ENCODE measurements around the gene TBX3.
"Not testable (repeated sequence)": the region's sequence is repeated elsewhere in the genome, so short reads cannot be mapped to it uniquely, and the experiment has no call there.

TBX3 gene

DNA sequence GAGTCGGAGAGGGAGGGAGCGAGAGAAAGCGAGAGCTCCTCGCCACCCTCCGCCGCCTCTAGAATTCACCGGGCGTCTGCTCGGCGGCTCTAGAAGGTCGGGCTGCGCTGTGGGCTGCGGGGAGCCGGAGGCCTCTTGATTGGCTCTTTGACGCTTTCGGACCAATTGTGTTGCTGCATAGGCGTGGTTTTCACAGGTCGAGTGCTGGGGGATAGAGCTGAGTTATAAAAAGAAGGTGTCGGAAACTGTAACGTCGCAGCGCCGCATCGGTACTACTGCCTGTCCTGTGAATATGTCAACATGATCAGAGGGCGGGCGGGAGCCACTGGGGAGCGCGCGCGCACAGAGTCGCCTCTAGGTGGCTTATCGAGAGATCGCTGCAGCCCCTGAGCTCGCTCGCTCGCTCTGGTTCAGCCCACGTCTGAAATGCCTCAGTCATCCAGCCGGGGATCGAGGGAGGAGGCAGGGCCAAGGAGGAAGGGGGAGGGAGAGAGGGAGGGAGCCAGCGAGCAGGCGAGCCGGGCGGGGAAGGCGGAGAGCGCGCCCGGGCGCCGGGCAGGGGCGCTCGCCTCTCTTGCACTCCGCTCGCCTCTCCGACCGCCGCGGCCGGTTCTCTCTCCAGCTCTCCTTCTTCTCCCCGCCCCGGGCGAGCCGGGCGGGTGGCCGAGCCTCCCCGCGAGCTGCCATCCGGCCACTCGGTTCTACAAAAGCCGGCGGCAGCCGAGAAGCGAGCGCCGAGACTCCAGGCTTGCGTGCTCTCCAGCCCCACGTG lies at the start of gene TBX3:
TBX3 (minus strand) TSS at position 78 of the 772 bp plus-strand sequence. CDS start 975 bp downstream, outside the sequence.
- DNase-seq (ENCODE audit: low read depth) = no peak

DNA sequence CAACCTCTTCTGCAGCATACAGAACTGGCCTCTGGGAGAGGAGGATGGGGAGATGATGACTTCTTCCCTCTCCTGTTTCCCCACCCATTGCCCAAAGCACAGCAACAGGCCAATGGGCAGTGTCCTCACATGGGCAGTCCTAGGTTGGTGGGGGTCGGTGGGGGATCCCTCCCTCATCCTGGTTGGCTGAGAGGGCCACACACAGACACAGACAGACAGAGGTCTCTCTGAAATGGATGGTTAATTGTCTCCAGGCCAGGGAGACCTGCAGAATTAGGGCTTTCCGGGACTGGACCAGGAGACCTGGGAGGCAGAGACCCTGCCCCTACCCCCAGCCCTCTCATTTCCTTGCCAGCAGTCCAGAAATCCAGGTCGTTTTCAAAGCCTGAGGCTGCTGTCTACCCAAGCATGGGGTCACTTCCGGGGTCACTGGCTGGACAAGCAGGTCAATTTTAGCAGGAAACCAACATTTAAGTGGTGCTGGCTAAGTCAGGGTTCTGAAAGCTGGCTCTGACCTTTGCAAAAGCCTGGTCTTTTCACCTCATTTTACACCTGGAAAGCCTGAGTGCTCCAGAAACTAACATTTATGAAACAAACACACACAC lies 48.6 kb upstream of the TBX3 start:
- no peak for DNase-seq (ENCODE audit: low read depth)

DNA sequence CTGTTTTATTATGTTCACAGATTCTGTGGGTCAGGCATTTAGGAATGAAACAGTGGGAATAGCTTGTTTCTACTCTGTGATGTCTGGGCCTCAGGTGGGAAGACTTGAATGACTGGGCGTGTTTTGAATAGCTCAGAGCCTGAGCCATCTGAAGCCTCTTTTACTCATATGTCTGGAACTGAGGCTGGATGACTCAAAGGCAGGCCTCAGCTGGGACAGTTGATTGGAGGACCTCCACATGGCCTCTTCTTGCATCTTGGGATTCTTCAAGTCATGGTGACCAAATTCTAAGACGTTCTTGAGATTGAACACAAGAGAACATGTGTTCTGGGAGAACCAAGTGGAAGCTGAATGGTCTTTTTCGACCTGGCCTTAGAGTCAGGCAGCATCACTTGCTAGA lies 45.8 kb upstream of the TBX3 start:
- no peak for DNase-seq (ENCODE audit: low read depth)

DNA sequence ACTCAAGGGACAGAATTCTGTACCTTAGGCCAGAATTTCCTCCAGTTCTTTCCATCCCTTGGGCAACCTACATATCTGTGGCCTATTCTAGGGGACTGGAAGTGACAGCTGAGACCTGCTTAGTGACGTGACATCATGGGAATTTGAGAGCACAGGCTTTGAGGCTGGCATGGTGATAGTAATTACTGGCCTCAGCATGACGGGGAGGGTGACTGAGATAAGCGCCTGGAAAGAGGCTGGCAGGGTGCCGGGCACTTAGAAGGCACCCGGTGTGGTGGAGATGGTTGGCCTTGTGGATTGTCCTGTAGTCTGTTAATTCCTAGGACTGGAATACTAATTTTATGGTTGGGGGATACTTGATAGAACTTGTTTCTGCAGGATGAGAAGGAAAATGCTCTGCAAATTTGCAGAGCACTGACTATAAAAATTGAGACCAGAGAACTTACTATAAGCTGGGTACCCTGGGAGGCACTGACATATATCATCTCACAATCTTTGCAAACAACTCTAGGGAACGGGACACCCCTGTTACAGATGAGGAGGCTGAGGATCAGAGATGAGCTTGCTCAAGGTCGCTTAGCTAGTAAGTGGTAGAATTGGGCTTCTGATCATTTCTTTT lies 42.2 kb upstream of the TBX3 start:
- no peak for DNase-seq (ENCODE audit: low read depth)

DNA sequence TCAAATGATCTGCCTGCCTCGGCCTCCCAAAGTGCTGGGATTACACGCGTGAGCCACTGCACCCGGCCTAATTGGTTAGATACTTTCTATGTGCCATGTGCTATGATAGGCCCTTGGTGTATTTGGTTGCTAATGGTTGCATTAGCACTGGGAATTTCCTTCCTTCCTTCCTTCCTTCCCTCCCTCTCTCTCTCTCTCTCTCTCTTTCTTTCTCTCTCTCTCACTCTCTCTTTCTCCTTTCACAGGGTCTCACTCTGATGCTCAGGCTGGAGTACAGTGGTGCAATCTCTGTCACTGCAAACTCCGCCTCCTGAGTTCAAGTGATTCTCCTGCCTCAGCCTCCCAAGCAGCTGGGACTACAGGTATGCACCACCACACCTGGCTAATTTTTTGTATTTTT lies 38.2 kb upstream of the TBX3 start:
- not testable (repeated sequence) for DNase-seq (ENCODE audit: low read depth)

DNA sequence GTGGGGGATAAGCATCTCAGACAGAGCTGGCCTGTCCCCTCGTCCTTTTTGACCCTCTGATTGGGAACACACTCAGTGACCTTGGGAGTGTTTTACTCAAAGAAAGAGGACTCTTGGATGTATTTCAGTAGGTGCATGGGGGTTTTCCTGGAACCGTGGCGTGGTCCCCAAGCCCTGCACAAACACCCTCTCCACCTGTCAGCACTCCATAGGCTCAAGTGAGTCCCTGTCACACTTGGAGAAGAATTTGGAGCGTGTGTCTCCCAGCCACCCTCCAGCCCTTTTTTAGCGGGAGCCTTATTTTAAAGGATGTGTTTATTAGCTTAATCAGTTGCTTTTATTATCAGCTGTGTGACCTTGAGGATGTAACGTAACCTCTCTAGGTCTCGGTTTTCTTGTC lies 37.3 kb upstream of the TBX3 start:
- DNase-seq (ENCODE audit: low read depth) = no peak

DNA sequence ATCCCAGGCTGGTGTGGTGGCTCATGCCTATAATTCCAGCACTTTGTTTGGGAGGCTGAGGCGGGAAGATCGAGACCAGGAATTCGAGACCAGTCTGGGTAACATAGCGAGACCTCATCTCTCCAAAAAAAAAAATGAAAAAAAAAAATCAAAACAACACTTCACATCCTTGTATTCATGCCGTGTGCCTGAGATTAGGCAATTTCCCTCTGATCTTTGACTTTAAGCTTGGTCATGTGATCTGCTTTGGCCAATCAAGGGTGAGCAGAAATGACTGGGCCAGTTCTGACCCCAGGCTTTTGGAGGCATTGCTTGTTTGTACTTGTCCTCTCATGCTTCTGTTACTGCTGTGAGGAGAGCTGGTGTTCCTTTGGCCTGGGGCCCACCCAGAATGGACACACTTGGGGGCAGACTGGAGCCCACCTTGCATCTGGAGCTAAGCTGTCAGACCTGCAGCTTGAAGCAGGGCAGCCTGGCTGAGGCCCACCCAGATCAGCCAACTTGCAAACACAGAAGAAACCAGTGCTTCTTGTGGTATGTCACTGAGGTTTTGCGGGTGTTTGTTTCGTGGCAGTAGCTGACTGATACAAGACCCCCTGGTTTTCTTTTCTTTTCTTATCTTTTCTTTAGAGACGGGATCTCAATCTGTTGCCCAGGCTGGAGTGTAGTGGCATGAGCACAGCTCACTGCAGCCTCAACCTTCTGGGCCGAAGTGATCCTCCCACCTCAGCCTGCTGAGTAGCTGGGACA lies 29.7 kb upstream of the TBX3 start:
- DNase-seq (ENCODE audit: low read depth) = no peak

DNA sequence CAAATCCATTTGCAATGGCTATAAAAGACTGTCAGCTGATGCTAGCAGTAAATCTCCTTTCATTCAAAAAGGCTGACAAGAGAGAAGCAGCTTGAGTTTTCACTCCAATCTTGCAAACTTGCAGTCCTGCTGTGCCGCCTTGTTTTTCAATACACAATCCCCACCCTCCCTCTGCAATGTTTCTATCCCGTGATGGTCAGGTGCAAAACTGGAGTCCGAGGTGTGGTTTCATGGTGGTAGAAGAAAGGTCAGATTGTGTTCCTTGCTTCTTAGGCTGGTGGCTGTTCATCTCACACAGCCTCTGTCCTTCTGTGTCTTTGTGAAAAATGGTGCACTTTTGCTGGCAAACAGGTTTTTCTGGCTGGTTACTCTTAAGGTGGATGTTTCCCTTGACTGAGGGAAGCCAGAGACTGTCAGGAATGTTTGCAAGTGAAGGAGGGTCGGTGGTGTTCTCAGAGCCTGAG lies 27.7 kb upstream of the TBX3 start:
- DNase-seq (ENCODE audit: low read depth) = no peak

DNA sequence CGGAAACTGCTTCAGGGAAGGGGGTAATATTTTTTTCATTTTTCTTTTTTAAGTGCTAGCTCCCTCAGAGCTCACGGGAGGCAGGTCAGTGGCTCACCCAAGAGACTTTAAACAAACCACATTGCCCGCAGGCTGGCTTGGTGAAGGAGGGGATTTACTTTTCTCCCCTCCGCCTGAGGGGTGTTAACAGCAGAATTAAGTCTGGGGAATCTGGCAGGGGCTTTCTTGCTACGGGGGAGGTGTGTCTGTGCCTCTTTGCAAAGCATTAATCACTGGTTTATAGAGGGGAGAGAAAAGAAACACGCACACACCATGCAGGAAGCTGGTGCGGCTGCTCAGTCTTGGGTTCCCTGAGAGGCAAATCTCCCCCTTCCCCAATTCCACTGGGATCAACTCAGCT lies 26.2 kb upstream of the TBX3 start:
- DNase-seq (ENCODE audit: low read depth) = no peak

DNA sequence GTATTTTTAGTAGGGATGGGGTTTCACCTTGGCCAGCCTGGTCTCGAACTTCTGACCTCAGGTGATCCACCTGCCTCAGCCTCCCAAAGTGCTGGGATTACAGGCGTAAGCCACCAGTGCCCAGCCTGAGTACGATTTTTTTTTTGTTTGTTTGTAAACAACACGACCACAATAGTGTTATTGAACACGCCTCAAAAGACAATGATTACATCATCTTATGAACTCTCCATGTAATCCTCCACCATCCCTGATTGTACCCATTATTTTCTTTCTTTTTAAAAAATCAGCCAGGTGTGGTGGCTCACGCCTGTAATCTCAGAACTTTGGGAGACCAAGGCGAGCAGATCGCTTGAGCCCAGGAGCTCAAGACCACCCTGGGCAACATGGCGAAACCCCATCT lies 25.1 kb upstream of the TBX3 start:
- DNase-seq (ENCODE audit: low read depth) = no peak

DNA sequence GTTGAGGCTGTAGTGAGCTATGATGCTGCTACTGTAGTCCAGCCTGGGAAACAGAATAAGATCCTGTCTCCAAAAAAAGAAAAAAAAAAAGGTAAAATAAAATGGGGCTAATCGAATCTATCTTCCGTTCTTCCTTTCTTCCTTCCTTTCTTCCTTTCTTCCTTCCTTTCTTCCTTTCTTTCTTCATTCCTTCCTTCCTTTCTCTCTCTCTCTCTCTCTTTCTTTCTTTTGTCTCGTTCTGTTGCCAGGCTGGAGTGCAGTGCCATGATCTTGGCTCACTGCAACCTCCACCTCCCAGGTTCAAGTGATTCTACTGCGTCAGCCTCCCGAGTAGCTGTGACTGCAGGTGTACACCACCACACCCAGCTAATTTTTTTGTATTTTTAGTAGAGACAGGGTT lies 24.6 kb upstream of the TBX3 start:
- not testable (repeated sequence) for DNase-seq (ENCODE audit: low read depth)

DNA sequence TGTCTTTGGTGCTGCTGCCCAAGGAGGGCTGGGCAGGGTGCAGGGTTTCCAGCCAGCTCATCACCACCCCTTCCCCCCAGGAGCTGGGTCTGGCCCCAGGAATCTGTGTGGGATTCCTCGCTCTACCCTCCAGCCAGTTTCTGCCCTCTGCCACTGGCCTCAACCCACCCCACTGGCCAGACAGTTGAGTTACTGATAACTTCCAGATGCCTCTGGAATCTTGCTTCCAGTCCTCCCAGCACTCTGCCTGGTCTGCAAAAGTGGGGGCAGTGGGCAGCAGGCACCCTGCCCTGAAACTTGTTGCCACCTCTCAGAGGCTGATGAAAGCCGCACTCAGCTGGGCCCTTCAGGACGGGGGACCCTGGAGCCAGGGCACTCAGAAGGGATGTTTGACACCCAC lies 20.1 kb upstream of the TBX3 start:
- no peak for DNase-seq (ENCODE audit: low read depth)

DNA sequence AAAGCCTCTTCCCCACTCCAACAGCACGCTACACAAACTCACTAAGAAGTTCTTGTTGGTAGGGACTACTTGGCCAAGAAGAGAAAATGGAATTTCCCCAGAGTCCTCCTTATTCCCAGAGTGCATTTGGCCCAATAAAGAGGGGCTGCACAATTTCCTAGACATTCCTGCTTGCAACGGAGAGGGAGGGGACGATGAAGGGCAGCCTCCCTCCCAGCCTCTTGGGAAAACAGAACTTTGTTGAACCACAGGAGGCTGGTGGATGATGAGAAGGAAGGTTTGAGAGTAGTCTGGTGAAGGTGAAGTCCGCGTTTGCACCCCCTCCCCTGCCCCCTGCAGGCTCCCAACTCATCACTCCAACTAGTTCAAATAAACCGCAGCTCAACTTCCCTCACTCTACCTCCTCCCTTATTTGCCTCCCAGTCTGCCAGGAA lies 19.1 kb upstream of the TBX3 start:
- DNase-seq (ENCODE audit: low read depth) = no peak

DNA sequence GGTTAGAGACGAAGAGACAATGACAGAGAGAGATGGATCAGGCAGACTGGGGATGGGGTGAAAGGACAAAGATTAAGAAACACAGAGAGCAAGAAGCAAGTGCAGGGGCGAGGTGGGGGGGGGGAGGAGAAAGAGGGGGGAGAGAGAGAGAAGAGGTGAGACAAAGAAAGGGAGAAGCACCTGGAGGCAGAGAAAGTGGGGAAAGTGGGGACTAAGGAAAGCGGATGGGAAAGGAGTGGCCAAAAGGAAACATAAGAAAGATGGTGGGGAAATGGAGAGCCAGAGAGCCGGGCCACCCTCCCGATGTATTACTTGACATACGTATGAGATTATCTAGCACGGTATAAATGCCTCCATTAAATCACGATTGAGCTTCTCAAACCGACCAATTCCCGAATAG lies 18.5 kb upstream of the TBX3 start:
- DNase-seq (ENCODE audit: low read depth) = no peak

DNA sequence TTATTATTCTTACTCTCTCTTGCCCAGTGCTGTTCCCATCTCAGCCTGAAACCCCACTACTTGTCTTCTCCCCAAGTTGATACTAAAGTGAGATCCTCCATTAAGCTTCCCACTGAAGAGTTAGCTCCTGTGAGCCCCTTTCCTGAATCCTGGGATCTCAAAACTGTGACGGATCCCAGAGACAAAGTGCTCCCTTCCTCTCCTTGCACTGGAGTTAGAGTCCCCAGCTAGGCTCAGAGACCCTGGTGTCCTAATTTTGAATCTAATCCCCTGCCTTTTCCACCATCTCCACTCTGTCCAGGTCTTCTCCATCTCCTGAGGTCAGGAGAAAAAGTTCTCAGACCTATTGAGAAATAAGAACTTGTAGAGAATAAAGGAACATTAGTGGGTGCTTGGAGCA lies 17.6 kb upstream of the TBX3 start:
- no peak for DNase-seq (ENCODE audit: low read depth)

DNA sequence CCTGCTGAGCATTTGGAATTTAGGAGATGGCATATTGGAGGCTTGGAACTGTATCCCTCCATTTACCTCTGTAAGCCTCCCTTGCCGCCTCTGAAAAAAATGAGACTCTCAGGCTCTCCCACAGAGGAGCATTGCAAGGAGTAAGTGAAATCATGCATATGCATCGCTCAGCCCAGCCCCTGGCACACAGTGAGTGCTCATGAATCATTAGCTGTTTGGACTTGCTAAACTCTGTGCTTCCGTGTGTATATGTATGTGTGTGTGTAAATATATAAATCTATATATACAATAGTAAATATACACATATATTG lies 17.1 kb upstream of the TBX3 start:
- DNase-seq (ENCODE audit: low read depth) = no peak

DNA sequence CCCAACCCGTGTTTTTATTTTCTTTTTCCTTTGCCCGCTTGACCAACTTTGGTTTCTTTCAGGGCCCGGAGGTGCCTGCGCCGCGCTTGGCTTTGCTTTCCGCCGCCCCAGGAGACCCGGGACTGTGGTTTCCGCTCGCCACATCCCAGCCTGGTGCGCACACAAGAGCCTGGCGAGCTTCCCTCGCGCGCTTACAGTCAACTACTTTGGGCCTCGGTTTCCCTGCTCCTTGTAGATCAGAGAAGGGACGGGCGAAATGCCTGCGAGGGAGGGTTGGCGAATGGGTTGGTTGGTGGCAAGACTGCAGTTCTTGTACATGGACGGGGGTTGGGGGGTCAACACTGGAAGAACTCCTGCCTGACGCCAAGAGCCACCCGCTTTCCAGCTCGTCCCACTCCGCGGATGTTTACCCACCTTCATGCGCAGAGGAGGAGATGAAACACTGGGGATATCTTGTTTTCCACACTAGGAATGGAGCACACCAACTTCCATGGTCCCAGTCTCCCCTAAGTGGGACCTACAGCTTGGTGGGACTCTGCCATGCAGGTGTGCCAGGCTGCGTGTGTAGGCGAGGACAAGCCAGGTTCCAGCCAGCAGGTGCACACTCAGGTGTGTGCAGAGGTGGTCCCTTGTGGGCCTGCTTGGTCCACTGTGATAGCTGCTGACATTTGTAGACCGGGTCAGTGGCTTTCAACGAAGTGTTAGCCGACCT lies 16.6 kb upstream of the TBX3 start:
- no peak for DNase-seq (ENCODE audit: low read depth)

DNA sequence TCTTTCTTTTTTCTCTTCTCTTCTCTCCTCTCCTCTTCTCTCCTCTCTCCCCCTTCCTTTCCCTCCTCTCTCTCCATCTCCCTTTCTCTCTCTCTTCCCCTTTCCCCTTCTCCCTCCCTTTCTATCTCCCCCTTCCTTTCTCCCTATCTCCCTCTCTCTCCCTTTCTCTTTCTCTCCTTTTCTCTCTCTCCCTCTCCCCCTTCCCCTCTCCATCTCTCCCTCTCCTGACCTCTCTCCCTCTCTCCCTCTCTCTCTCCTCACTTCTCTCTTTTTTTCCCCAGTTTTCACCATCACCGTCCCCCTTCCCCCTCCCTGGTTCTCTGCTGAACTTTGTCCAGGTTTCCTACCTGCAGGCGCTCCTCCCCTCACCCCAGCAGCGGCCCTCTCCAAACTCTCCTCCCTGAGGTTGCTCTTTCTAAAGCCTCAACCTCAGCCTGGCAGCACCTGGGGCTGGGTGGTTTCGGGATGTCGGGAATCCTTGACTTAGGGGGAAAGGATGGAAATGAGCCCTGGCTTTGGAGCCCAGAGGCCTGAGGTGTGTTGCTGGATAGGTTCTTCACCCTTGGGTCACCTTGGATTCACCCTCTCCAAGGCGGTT lies 14.7 kb upstream of the TBX3 start:
- DNase-seq (ENCODE audit: low read depth) = no peak

DNA sequence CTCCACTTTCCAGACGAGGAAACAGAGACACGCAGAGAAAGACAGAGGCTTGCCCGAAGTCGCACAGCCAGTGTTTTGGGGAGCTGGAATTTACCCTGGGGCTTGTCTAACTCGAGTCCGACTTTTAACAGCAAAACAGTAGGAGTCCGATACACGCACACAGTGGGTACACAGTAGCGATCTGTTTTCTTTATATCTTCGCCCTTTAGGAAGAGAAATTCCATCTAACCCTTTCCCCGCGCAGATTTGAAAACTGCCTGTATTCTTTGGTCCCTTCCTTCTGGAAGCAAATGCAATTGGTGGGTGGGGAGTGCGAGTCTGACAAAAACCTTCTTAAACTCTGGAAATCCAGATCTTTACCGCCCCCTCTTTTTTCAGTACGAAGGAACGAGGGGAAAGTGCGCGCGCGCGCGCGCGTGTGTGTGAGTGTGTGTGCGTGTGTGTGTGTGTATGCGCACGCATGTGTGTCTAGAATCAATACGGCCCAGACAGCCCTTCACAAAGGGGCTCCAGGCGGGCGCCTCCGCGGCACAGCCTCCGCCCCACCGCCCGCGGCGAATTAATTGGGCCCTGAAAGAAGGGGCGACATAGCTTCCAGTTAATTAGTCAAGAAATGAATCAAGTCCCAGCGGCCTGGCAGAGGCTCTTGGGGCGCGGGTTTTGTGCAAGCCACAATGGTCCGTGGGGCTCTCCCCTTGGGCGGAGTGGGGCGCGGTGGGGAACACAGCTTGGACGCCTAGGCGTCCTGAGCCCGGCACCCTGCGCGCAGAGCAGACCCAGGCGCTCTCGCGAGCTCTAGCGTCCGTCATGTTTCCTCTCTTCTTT lies 14.0 kb upstream of the TBX3 start:
- DNase-seq (ENCODE audit: low read depth) = no peak

DNA sequence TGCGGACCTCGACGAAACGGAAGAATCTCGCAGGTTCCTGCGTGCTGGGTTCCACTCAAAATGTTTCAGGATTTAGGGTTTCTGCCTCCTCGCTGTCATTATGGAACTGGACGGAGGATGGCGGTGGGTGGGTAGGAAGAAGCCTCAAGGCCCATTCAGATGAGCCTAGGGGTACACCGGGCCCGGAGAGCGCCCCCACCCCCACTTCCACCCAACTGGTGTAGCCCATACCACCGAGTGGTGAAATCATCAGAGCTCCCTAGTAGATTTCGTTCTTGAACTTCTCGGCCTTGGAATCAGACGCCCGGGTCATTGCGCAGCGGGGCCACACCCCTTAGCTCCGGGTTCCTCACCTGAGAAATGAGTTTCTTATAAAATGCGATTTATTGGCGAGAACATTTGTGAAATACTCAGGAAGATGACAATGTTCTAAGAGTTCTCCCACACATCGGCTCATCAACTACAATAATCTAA lies 13.3 kb upstream of the TBX3 start:
- no peak for DNase-seq (ENCODE audit: low read depth)
